Muscle of leg (tissue), 11 donors: Measurements from ENCODE around the gene CPA1. TPM values are rescaled to one million over a fixed set of nuclear protein-coding genes. Genes with fewer than 3 reads are reported as not detected.

Source experiments
- DNase-seq: peaks from one replicate; pipeline ENCODE4 v3.0.0; 2013
- H3K27ac ChIP-seq: one replicate; pipeline ENCODE4 v1.5.1; 2013; ENCODE audit warnings: mild to moderate bottlenecking, low read length, control low read depth
- H3K27me3 ChIP-seq: one replicate; pipeline ENCODE4 v1.6.1; 2013; ENCODE audit warnings: low read length; ENCODE audit not compliant: control insufficient read depth, insufficient read depth
- H3K36me3 ChIP-seq: one replicate; pipeline ENCODE4 v1.6.1; 2013; ENCODE audit warnings: low read length; ENCODE audit not compliant: control insufficient read depth, insufficient read depth
- H3K4me1 ChIP-seq: one replicate; pipeline ENCODE4 v1.6.1; 2013; ENCODE audit warnings: low read length; ENCODE audit not compliant: control insufficient read depth, insufficient read depth
- H3K4me3 ChIP-seq: one replicate; pipeline ENCODE4 v1.5.1; 2013; ENCODE audit warnings: low read length, control low read depth
- H3K9me3 ChIP-seq: replicated peaks from 2 replicates; pipeline ENCODE4 v1.6.1; 2013; ENCODE audit warnings: low read depth, low read length; ENCODE audit not compliant: control insufficient read depth
- WGBS: methylation state at CpG from one replicate; pipeline ENCODE4 v1.1.5; 2013; ENCODE audit warnings: missing lambda C conversion rate; ENCODE audit not compliant: insufficient coverage; 5-methylcytosine and 5-hydroxymethylcytosine counted together
- polyA plus RNA-seq, 8 donors: library from polyadenylated mRNA; unstranded; fragments of 120-200 nt; gene quantifications; one replicate each; pipeline versions ENCODE4 v1.2.1 to v1.2.3, GENCODE V29; 2013; ENCODE audit warnings: inconsistent platforms in 1 of 8, low replicate concordance in 1 of 8; ENCODE audit not compliant: insufficient read length in 8 of 8, insufficient read depth in 1 of 8
- total RNA-seq: library from RNA; stranded (reverse); fragments of 120-200 nt; gene quantifications from one replicate; pipeline ENCODE4 v1.2.4, GENCODE V29; 2013

Gene CPA1
- total and polyA plus RNA-seq, 9 donors: 2.6 to 6.7 (median 4.3) TPM

GRCh38 chr7:130384371-130384801 lies 4.1 kb downstream of the CPA1 start:
- Histone ChIP-seq H3K27ac (no peak overlapping the region), H3K27me3 (no peaks in the 10 kb centered on the region), H3K36me3 (no peaks in the 10 kb centered on the region), H3K9me3 (peaks cover 2% of the 10 kb centered on the region), H3K4me1 (peaks cover 57% of the 10 kb centered on the region), H3K4me3 (no peak overlapping the region)
- WGBS: 93% methylated on average over 5 of the region's 10 CpGs
- no peak for DNase-seq

GRCh38 chr7:130384841-130385599 lies 4.7 kb downstream of the CPA1 start:
- 98% methylated on average over 11 of the region's 13 CpGs for WGBS
- Histone ChIP-seq H3K27ac (no peak overlapping the region), H3K4me3 (no peak overlapping the region), H3K36me3 (no peaks in the 10 kb centered on the region), H3K9me3 (peaks cover 2% of the 10 kb centered on the region), H3K27me3 (no peaks in the 10 kb centered on the region), H3K4me1 (peaks cover 51% of the 10 kb centered on the region)
- DNase-seq: no peak

GRCh38 chr7:130385600-130386066 lies 5.3 kb downstream of the CPA1 start:
- H3K9me3 ChIP-seq: peaks cover 2% of the 10 kb centered on the region
- H3K27ac ChIP-seq: no peak overlapping the region
- WGBS: 79% methylated on average over 6 of the region's 6 CpGs
- DNase-seq: no peak
- H3K4me3 ChIP-seq: no peak overlapping the region
- no peaks in the 10 kb centered on the region for H3K27me3 ChIP-seq
- no peaks in the 10 kb centered on the region for H3K36me3 ChIP-seq
- peaks cover 44% of the 10 kb centered on the region for H3K4me1 ChIP-seq

- Histone ChIP-seq H3K27me3 (no peaks in the 10 kb centered on the region), H3K4me3 (no peak overlapping the region), H3K36me3 (no peaks in the 10 kb centered on the region), H3K27ac (no peak overlapping the region), H3K9me3 (peaks cover 2% of the 10 kb centered on the region), H3K4me1 (peaks cover 33% of the 10 kb centered on the region)
- 91% methylated on average over 3 of the region's 3 CpGs for WGBS
- DNase-seq: no peak
Measured at GRCh38 chr7:130386876-130387275, 6.6 kb downstream of the CPA1 start.

GRCh38 chr7:130387306-130387627 lies 7.0 kb downstream of the CPA1 start:
- 100% methylated on average over 1 of the region's 3 CpGs for WGBS
- Histone ChIP-seq H3K9me3 (peaks cover 2% of the 10 kb centered on the region), H3K27ac (no peak overlapping the region), H3K27me3 (no peaks in the 10 kb centered on the region), H3K4me1 (peaks cover 30% of the 10 kb centered on the region), H3K36me3 (no peaks in the 10 kb centered on the region), H3K4me3 (no peak overlapping the region)
- DNase-seq: no peak

GRCh38 chr7:130387628-130388403 lies 7.5 kb downstream of the CPA1 start:
- no peak overlapping the region for H3K4me3 ChIP-seq
- 82% methylated on average over 7 of the region's 12 CpGs for WGBS
- no peak for DNase-seq
- H3K9me3 ChIP-seq: peaks cover 2% of the 10 kb centered on the region
- H3K4me1 ChIP-seq: peaks cover 33% of the 10 kb centered on the region
- H3K36me3 ChIP-seq: no peaks in the 10 kb centered on the region
- no peaks in the 10 kb centered on the region for H3K27me3 ChIP-seq
- no peak overlapping the region for H3K27ac ChIP-seq

- no peak for DNase-seq
- H3K27ac ChIP-seq: no peak overlapping the region
- H3K36me3 ChIP-seq: no peaks in the 10 kb centered on the region
- WGBS: 50% methylated on average over 2 of the region's 2 CpGs
- H3K27me3 ChIP-seq: no peaks in the 10 kb centered on the region
- H3K4me3 ChIP-seq: no peak overlapping the region
- peaks cover 2% of the 10 kb centered on the region for H3K9me3 ChIP-seq
- H3K4me1 ChIP-seq: peaks cover 41% of the 10 kb centered on the region
Measured at GRCh38 chr7:130388671-130389070, 8.4 kb downstream of the CPA1 start.

- Histone ChIP-seq H3K4me1 (peaks cover 39% of the 10 kb centered on the region), H3K36me3 (no peaks in the 10 kb centered on the region), H3K27me3 (no peaks in the 10 kb centered on the region), H3K4me3 (no peak overlapping the region), H3K9me3 (peaks cover 2% of the 10 kb centered on the region), H3K27ac (no peak overlapping the region)
- DNase-seq: no peak
- no CpG with 5 or more reads among the region's 1 CpG for WGBS
Measured at GRCh38 chr7:130390486-130390885, 10.2 kb downstream of the CPA1 start.

- DNase-seq: peak; percentile 89
- Histone ChIP-seq H3K27ac (peak overlapping the region; percentile 81), H3K4me3 (no peak overlapping the region), H3K4me1 (peaks cover 37% of the 10 kb centered on the region), H3K9me3 (peaks cover 2% of the 10 kb centered on the region), H3K36me3 (peaks cover 4% of the 10 kb centered on the region), H3K27me3 (no peaks in the 10 kb centered on the region)
- 29% methylated on average over 1 of the region's 5 CpGs for WGBS
Measured at GRCh38 chr7:130393101-130393561, 12.8 kb downstream of the CPA1 start.

GRCh38 chr7:130393841-130394411 lies 13.6 kb downstream of the CPA1 start:
- Histone ChIP-seq H3K4me3 (no peak overlapping the region), H3K27ac (peak overlapping the region; percentile 81), H3K27me3 (no peaks in the 10 kb centered on the region), H3K9me3 (no peaks in the 10 kb centered on the region), H3K36me3 (peaks cover 12% of the 10 kb centered on the region), H3K4me1 (peaks cover 44% of the 10 kb centered on the region)
- 39% methylated on average over 9 of the region's 10 CpGs for WGBS
- DNase-seq: peak; percentile 80
